CD4-positive, alpha-beta T cell treated with Interleukin-4 for 1 hour (primary cell): Measurements from ENCODE around the gene TRPT1.

Experiments
- DNase-seq, 2 donors: peaks; one replicate each; pipeline ENCODE4 v3.0.0-alpha.2; 2020 to 2022

Gene TRPT1

GRCh38 chr11:64244107-64244506, 18.1 kb upstream of the TRPT1 start:
- no peak for DNase-seq

DNA sequence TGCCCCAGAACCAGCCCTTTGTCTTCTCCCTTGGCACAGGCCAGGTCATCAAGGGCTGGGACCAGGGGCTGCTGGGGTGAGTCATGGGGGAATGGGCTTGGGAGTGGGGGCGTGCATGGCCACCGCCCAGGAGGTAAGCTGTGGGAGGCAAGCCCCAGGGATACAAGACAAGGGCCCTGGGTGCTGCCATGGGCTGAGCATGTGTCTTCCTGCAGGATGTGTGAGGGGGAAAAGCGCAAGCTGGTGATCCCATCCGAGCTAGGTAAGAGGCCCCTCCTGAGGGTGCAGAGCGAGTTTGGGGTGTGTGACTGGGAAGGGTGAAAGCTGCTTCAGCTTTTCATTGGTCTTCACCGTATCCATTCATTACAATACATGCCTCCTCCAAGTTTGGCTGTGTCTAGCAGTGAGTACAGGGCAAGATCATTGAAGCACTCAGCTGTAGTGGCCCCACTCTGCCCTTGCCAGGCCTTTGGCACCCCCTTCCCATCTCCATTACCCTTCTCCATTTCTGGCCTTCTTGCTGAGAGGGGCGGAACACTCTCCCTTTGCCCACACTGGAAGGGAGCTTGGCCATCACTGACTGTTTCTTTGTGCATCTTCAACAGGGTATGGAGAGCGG, 17.4 kb upstream of the TRPT1 start:
- DNase-seq = no peak

DNA sequence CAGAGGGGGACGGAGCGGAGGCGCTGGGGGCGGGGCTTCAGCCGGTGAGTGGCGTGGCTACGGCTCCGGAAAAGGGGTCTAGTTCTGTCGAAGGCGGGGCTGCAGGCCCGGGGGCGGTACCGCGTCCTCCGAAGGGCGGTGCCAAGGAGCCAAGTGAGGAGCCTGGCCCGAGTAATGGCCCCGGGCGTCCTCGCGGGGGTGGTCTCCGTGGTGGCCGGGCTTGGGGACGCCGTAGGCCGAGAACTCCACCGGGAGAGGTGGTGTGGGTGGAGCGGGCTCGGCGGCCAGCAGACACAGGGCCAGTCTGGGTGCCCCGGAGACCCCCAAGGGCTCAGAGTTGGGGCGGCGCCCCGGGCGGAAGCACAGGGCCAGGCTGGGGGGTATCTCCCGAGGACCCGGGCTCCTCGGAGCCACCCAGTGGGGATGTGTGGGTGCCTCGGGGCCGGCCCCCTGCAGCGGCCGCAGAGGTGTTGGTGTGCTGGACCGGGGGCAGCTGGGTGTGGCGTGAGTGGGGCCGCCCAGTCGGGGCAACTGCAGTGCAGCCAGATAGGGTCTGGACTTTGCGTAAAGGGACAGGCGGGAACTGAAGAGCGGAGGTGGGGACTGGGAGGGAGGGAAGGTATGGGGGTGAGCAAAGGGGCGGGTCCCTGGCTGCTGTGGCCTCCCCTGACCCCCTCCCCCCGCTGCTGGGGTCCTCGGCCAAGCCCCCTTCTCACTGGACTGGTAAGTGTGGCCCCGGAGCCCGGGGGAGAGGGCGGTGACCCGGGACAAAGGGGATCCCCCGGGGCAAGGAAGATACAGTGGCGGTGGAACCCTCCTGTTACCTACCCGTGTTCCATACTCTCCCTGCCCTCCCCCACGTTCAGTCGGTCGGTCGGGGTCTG, 15.7 kb upstream of the TRPT1 start:
- peak; percentile 19 to 100 for DNase-seq

- DNase-seq = peak in 1 of 2 donors; percentile 100
These were observed 15.2 kb upstream of the TRPT1 start for GRCh38 chr11:64241241-64241490.

DNA sequence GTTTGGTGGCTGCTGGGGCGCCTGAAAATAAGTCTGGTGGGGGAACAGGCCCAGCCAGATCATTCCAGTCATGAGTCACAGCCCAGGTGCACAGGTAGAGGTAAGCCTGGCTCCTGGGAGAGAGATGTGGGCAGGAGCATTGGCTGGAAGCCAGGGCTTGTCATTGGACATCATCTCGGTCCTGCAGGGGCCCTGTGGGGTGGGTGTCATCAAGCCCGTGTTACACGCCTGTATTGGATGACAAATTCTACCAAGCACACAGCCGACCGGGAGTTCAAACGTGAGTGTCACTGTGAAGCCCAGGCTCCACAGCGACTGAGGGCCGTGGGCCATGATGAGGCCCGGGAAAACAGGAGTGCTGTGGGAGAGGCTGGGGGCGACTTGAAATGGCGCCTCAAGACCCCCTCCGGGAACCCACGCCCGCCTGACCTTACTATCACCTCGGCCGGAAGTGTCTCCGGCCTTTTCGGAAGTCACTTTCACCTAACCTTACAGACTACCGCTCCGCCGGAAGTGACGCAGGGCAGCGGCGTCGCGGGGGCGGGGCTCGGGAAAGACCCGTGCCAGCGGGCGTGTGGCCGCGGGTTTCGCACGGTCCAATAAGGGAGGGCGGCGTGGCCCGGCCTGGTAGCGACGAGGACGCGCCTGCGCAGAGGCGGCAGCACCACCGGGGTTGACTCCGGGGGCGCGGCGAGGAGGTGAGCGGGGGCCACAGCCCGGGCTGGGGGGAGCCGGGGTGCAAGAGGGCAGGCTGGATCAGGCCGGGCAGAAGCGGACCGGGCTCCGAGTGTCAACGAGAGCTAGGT, 14.7 kb upstream of the TRPT1 start, which contains the start of gene FKBP2:
Gene FKBP2, plus strand, starts transcription at position 661 of the 806 bp plus-strand sequence. CDS start 1,293 bp downstream, outside the sequence.
- peak; percentile 98 to 99 for DNase-seq

DNA sequence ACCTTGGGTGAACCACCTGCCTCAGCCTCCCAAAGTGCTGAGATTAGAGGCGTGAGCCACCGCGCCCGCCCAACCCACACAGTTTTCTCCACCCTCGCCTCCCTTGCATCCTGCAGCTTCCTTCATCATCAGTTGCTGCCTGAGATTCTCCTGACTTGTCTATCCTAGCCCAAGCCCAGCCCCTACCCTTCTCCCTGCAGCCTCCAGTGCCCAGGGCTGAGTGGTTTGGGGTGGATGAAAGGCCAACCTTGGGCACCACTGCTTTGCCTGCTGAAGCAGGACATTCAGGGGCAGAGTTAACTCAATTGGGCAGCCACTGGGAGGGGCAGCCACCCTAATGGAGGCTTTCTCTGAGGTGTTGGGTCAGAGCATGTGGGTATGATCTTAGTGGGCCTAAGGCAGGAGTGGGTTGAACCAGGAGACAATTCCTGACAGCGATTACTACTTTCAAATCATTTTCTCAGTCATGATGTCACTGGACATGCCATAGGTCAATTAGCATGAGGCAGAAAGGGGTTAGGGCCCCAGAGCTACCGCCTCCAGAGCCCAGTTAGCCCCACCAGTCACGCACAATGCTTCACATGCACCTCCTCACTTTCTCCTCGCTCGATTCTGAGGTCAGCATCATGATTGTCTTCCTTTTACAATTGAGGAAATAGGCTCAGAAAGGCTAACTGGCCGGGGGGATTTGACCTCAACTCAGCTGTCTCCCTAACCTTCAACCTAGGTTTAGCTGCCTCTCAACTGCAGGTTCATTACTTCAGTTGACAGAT, 13.9 kb upstream of the TRPT1 start:
- peak in 1 of 2 donors; percentile 82 for DNase-seq

DNA sequence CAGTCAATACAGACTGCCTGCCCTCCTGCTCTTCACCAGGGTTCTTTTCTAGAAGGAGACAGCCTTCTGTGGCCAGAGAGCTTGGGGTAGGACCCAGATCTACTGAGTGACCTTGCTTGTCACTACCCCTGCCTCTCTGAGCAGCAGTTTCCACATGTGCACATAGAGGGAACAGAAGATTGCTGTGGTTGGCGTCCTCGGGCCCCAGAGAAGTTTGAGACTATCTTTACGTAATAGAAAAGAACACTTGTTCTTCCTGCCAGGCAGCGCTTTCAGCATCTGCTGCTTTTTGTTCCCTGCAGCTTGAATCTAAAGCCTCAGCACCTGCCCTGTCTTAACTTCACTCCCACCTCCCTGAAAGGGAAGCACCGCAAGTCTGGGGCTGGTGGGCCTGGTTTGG, 13.0 kb upstream of the TRPT1 start:
- no peak for DNase-seq

GRCh38 chr11:64238076-64238475, 12.1 kb upstream of the TRPT1 start:
- no peak for DNase-seq

DNA sequence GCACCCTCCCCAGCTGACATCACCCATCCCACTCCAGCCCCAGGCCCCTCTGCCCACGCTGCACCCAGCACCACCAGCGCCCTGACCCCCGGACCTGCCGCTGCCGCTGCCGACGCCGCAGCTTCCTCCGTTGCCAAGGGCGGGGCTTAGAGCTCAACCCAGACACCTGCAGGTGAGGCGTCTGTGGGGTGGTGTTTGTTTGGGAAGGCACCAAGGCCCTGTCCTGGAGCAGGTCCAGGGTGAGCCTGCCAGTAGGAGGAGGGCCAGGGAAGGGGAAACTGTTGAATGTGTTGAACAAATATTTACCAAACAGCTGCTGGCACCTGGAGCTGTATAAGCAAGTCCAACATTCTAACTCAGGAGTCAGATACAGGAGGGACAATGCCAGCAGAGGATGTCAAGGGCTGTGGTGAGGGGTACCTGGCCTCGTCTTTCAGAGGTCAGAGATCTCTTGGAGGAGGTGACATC, 11.5 kb upstream of the TRPT1 start:
- no peak for DNase-seq

- DNase-seq = no peak
These were observed 9.6 kb upstream of the TRPT1 start for GRCh38 chr11:64235437-64236161.

DNA sequence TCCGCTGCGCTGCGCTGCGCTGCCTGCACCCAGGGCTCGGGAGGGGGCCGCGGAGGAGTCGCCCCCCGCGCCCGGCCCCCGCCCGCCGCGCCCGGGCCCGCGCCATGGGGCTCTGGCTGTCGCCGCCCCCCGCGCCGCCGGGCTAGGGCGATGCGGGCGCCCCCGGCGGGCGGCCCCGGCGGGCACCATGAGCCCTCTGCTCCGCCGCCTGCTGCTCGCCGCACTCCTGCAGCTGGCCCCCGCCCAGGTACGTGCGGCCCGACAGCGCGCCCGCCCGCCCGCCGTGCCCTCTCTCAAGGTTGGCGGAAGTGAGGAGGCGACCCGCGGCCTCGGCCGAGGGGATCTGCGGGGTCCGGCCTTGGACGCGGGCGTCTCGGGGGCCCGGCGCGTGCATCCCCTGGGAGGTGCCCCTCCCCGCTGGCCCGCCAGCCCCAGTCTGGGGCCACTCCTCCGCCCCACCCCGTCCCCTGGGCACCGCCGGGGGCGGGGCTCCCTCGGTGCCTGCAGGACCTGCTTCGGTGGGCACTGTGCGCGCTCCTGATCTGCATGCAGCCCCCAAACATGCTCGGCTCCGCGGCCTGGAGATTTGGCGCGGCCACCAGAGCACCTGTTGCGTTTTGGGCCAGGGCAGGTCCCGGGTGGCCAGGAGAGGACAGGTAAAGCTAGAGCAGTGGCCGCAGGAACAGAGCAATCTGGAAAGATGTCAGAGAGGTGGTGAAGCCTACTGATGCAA, 8.8 kb upstream of the TRPT1 start:
- peak; percentile 37 to 51 for DNase-seq

GRCh38 chr11:64233913-64234586, 8.1 kb upstream of the TRPT1 start, which contains the start of gene VEGFB:
Gene VEGFB (plus strand): TSS chr11:64234584. CDS start chr11:64234834, 250 bp downstream.
- peak; percentile 71 to 82 for DNase-seq

DNA sequence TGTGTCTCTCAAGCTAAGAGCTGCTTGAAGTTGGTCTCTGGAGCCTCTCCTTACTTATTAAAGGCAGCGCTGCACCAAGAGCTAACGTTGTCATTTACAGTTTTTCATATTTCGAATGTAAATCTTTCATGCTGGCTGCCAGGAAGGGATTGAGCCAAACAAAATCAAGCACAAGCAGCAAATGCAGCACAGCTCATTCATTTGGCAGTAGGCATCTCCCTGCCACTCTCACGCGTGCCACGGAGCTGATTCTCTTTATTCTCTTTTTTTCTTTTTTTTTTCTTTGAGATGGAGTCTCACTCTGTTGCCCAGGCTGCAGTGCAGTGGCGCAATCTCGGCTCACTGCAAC, 7.0 kb upstream of the TRPT1 start:
- DNase-seq = no peak

DNA sequence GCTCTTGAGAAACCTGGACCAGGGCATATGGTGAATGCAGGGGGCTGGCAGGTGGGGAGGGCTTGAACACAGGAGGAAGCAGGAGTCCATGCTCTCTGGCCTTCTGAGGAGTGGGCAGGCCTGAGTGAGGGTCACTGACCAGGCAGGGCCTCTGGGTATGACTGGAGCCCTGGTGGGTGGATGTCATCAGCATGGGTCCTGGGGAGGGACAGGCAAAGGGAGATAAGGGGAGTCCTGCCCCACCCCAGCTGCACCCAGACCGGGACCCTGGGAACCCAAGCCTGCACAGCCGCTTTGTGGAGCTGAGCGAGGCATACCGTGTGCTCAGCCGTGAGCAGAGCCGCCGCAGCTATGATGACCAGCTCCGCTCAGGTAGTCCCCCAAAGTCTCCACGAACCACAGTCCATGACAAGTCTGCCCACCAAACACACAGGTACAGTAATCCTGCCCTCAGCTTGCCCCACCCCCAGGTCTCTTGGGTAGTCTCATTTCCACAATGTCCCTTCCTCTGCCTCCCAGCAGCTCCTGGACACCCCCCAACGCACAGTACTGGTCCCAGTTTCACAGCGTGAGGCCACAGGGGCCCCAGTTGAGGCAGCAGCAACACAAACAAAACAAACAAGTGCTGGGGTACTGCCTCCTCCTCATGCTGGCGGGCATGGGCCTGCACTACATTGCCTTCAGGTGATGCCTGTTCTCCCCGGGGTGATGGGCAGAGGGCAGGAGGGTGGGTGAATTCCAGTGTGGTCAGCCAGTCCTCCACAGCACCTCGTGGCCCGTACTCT, 6.4 kb upstream of the TRPT1 start:
- DNase-seq = no peak

DNA sequence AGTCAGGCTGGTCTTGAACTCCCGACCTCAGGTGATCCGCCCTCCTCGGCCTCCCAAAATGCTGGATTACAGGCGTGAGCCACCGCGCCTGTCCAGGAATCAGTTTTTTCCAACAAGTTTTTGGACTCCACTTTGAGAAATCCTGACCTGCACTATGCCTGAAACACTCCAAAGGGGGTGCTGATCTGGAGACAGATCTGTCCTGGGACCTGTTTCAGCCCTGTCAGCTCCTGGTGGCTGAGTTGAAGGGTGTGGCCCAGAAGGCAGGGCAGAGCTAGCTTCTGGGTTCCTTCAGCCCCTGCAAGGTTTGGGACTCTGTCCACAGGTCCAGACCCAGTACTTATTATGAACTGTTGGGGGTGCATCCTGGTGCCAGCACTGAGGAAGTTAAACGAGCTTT, 5.6 kb upstream of the TRPT1 start:
- DNase-seq = no peak

DNA sequence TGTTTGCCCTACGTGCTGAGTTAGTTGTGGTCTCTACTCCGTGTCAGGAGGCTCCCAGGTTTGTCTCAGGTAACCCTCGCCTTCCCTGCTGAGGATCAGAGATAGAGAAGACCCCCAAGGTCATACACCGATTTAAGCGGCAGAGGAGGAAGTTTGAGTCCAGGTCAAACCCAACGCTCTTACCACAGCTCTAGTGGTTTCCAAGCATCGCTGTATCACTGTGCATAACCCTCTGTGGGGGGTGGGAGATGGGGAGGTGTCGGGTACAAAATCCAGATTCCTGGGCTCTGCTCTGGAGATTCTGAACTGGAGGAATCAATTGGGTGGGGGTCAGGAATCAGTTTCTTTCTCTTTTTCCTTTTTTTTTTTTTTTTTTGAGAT, 5.0 kb upstream of the TRPT1 start:
- no peak for DNase-seq

DNA sequence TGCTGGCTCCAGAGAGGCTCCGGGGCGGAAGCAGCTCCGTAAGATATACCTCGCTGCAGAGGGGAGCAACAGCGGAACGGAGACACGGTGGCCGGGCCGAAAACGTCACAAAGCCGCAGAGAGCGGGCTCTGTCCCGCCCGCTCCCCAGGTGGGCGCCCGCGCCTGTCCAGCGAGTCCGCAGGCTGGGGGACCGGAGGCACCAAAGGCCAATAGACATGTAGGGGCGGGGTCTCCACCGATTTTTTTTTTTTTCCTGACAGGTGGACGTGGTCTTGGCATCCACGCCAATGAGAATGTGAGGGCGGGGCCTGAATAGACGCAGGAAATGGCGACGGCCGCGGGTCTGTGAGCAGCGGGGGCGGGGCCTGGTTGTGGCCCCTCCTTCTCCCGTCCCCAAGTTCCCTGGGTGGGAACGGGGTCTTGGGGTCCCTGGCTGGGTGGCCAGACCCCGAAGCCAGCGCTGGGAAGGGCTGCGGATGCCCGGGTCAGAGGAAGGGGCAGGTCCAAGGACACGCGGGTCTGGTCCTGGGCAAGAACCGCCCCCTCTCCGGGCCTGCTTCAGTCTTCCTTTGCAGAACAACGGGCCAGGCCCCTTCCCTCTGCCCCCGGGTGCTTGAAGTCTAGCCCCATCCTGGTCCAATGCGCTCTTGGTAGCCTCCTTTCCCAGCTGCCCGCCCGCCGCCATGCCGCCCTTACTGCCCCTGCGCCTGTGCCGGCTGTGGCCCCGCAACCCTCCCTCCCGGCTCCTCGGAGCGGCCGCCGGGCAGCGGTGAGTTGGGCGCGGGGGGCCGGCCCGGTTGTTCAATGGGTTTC, 4.4 kb upstream of the TRPT1 start, which contains the start of gene DNAJC4:
Gene DNAJC4, plus strand, starts transcription at position 378 of the 814 bp plus-strand sequence. Its CDS starts 307 bp downstream, at position 685.
- peak; percentile 91 for DNase-seq

GRCh38 chr11:64229744-64230170, 3.8 kb upstream of the TRPT1 start:
- no peak for DNase-seq
